ENCODE results near the gene PHACTR1. TPM values are rescaled to one million over a fixed set of nuclear protein-coding genes. Genes with fewer than 3 reads are reported as not detected.

Gene PHACTR1
- total RNA-seq, 4 donors from 2014 or later, result 2.6 to 11.2 (median 4.9) TPM

- TF ChIP-seq CTCF (IDR thresholded peaks at IDR 0.05; ENCODE audit: low read depth), result no peak
Measured at GRCh38 chr6:13009461-13009860, 292.9 kb downstream of the PHACTR1 start.

DNA sequence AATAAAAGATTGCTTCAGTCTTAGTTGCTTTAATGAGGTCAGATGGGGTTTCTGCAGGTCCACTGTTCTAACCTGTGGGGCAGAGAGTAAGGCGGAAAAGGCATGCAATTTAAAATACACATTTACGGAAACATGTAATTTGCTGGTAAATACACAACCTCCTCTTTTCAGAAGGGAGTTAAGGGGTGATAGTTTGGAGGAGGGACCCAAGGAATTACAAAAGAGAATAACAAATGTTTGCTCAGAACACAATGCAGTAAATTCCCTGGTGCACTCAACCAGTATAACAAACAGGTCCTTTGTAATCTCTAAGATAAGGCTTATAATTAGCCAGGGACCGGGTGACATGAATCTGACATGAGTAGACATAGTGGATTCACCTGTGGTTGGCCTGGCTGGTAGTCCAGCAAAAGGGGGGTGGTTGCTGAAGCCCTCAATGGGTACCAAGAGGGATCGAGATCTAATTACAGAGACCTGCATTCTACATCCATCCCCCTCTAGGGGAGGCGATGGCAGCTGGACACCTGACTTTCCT, 295.1 kb downstream of the PHACTR1 start:
- TF ChIP-seq CTCF (IDR thresholded peaks at IDR 0.05; ENCODE audit: low read depth), result no peak

- no peak for TF ChIP-seq CTCF (IDR thresholded peaks at IDR 0.05; ENCODE audit: low read depth)
Measured at GRCh38 chr6:13012296-13012695, 295.7 kb downstream of the PHACTR1 start.

DNA sequence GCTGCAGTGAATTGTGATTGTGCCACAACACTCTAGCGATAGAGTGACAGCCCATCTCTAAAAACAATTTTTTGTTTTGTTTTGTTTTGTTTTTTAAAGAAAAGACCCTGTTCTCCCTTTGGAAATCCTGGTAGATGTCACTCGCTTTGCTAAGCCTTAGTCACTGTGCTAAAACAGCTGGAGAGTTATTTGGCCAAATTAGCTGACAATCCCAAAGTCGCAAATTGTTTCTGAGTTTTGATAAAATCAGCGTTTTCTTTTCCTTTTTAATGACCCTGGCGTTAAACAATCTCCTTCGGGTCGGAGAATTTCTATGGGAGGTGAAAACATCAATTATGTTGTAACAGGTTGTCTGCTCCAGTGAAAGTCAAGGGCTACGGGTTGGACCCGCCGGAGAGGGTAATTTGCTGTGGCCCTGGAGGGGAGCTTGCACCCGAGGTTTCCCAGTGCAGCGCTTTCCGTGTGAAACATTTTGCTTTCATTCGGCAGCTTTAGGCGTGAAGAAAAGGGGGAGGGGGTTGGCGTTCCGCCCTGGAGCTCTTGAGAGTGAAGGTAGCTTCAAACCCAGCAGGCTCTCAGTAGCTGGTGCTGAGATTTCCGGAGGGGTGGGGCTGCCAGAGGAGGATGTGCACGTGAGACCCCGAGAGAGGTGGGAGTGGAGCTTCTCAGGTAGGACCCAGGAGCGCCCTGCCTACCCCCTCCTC, 296.6 kb downstream of the PHACTR1 start:
- TF ChIP-seq CTCF (IDR thresholded peaks at IDR 0.05; ENCODE audit: low read depth), result no peak

DNA sequence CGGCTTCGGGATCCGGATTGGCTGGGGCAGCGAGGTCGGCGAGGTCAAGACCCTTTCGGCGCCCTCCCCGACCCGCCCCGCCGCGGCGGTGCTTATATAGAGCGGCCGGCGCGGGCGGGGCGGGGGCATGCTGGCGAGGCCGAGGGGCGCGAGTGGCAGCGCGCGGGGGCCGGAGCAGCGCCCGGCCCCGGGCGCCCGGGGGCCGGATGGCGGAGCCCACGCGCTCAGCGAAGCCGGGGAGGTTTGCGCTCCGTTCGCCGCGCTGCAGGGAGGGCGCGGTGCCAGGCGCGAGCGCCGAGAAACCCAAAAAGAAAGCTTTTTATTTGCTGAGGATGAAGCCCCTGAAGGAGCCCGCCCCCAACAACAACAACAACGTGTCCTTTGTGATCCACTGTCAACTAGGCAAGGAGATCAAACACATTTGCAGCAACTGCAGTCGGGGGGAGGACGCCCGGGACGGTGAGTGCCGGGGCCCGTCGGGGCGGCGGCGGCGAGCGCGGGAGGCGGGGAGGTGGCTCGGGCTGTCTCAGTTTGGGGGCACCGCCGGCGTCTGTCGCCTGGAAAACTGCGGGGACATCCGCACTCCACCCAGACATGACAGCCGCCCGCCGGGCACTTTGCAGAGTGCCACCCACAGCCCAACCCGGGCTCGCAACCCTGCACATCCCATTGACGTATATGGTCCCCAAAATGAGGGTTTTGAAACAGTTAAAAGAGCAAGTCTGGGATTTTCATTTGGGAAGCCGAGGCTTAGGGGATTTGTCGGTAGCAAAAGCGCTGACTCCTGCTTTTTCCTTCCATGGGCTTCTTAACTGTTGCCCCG, 297.3 kb downstream of the PHACTR1 start:
- TF ChIP-seq CTCF (IDR thresholded peaks at IDR 0.05; ENCODE audit: low read depth), result no peak

GRCh38 chr6:13014504-13015378, 298.2 kb downstream of the PHACTR1 start:
- TF ChIP-seq CTCF (IDR thresholded peaks at IDR 0.05; ENCODE audit: low read depth), result no peak

All from subcutaneous adipose tissue (tissue), 4 donors.